Measurements from ENCODE around the gene FOXP1.

DNA sequence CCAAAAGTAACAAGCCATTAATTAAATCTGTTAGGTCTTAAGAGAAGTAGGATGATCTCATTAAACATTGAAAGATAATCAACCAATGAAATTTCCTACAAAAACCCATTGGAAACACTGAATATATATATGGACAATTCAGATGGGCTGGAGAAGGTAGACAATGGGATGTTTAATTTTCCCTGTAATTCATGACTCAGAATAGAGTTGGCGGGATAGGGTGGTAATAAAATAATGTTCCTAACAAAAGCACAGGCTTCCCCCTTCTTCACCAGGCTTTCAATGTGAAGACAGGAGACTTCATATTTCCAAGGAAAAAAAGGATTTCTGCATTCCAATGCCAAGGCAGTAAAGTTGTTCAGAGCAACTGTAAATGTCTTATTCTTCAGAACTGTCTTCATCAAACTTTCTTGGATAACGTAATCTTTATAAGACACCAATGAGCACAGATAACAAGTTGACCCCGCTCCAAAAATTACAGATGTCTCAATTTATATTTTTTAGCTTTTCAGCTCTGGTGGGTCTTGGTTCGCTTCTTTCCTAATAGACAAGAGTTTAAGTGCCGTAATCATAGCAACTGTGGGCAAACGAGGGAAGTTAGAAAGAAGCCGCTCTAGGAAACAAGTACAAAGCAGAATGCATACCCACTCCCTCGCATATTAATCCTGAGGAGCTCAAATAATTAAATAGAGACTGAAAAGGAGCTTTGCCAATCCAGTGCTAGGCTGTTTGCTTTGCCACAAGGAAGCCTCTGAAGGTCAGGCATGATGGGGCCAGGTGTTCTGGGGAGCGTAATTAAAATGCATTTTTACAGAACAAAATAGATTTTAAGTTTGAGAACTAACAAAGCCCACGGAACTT is 377.0 kb downstream of the FOXP1 start:
- TF ChIP-seq, protein P1, sequence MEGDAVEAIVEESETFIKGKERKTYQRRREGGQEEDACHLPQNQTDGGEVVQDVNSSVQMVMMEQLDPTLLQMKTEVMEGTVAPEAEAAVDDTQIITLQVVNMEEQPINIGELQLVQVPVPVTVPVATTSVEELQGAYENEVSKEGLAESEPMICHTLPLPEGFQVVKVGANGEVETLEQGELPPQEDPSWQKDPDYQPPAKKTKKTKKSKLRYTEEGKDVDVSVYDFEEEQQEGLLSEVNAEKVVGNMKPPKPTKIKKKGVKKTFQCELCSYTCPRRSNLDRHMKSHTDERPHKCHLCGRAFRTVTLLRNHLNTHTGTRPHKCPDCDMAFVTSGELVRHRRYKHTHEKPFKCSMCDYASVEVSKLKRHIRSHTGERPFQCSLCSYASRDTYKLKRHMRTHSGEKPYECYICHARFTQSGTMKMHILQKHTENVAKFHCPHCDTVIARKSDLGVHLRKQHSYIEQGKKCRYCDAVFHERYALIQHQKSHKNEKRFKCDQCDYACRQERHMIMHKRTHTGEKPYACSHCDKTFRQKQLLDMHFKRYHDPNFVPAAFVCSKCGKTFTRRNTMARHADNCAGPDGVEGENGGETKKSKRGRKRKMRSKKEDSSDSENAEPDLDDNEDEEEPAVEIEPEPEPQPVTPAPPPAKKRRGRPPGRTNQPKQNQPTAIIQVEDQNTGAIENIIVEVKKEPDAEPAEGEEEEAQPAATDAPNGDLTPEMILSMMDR (IDR thresholded peaks at IDR 0.05), result no peak
- TF ChIP-seq POLR2A (IDR thresholded peaks at IDR 0.05) (no peak), POLR2AphosphoS5 (IDR thresholded peaks at IDR 0.05) (no peak), EP300 (IDR thresholded peaks at IDR 0.05) (no peak)
